Measurements from ENCODE around the gene MICB. TPM values are rescaled to one million over a fixed set of nuclear protein-coding genes. Genes with fewer than 3 reads are reported as not detected.

The MICB gene
- polyA plus RNA-seq, 1 donor (not counting 4 experiments of a cell fraction or from before 2014, with no cell fraction given) = 8.6 TPM

DNA sequence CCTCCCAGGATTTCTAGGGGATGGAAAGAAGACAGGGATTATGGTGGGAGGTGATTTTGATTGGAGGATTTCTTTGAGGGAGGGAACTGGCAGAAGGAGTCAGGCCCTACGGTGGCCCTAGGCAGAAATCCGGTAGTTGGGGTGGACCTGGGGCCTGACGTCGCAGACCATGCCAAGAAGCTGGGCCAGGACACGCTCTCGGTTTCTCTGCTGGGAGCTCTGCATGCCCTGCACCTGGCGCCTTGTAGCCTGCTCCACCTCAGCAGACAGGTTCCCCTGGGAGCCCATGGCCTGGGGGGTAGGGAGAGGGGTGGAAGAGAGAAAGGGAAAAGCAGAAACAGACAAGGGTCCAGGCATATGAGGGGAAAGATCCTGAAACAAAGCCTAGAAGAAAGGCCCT, 47.3 kb downstream of the MICB start:
- H3K27me3 ChIP-seq (ENCODE audit: control insufficient read depth, extremely low read depth, insufficient read depth, low read length) = no peaks in the 10 kb centered on the region
- TF ChIP-seq EZH2 (IDR thresholded peaks at IDR 0.05; ENCODE audit: low read length) (no peak), CTCF (optimal IDR thresholded peaks at IDR 0.05 in 1 of 3, IDR thresholded peaks at IDR 0.05 in 1 of 3, conservative IDR thresholded peaks at IDR 0.05 in 1 of 3; ENCODE audit: extremely low read depth in 1 of 3, insufficient read depth in 2 of 3, low read length in 3 of 3) (no peak)
- no peak overlapping the region for H3K27ac ChIP-seq (ENCODE audit: control insufficient read depth, insufficient read depth, low read length)
- no peak overlapping the region for H3K9ac ChIP-seq (ENCODE audit: control insufficient read depth, extremely low read depth, insufficient read depth, low read length)
- peaks cover 18% of the 10 kb centered on the region for H3K4me1 ChIP-seq (ENCODE audit: control insufficient read depth, extremely low read depth, insufficient read depth, low read length)
- H2AFZ ChIP-seq (ENCODE audit: control insufficient read depth, low read length) = no peak overlapping the region
- dilution Hi-C loops (cut with MboI; ENCODE audit: extremely low pct_ligation_motif_present, low sequenced_read_pairs) = no loop called here
- H3K9me3 ChIP-seq (ENCODE audit: control insufficient read depth, low read depth, low read length) = no peaks in the 10 kb centered on the region
- peaks cover 29% of the 10 kb centered on the region for H3K79me2 ChIP-seq (ENCODE audit: control insufficient read depth, insufficient read depth, low read length)
- no peaks in the 10 kb centered on the region for H3K9me1 ChIP-seq (ENCODE audit: control insufficient read depth, extremely low read depth, insufficient read depth, low read length)
- FAIRE-seq (no peak), DNase-seq (ENCODE audit: low read depth, low spot score) (no peak)
- no peak overlapping the region for H3K4me3 ChIP-seq (ENCODE audit: control insufficient read depth in 2 of 3, extremely low read depth in 1 of 3, insufficient read depth in 2 of 3, low read depth in 1 of 3, low read length in 3 of 3)
- no peak overlapping the region for H3K4me2 ChIP-seq (ENCODE audit: control insufficient read depth, extremely low read depth, insufficient read depth, low read depth, low read length)
- peaks cover 5 to 17% of the 10 kb centered on the region in 2 experiments for H3K36me3 ChIP-seq (ENCODE audit: control insufficient read depth in 2 of 2, extremely low read depth in 1 of 2, insufficient read depth in 2 of 2, low read length in 2 of 2)
- peaks cover 7% of the 10 kb centered on the region for H4K20me1 ChIP-seq (ENCODE audit: control insufficient read depth, extremely low read depth, insufficient read depth, low read length)

GRCh38 chr6:31546339-31546957, 48.5 kb downstream of the MICB start, which contains the start of gene ATP6V1G2:
ATP6V1G2 (minus strand) TSS chr6:31546608; CDS start chr6:31546559, 49 bp downstream.
- DNase-seq (ENCODE audit: low read depth, low spot score) = peak; percentile 85
- peak within 1 kb of the TSS; percentile 93 for H2AFZ ChIP-seq (ENCODE audit: control insufficient read depth, low read length)
- peaks cover 15% of the 10 kb centered on the region for H3K4me1 ChIP-seq (ENCODE audit: control insufficient read depth, extremely low read depth, insufficient read depth, low read length)

More at GRCh38 chr6:31546339-31546957, 48.5 kb downstream of the MICB start, which contains the start of gene ATP6V1G2:
- Histone ChIP-seq H3K36me3 (ENCODE audit: control insufficient read depth in 2 of 2, extremely low read depth in 1 of 2, insufficient read depth in 2 of 2, low read length in 2 of 2) (peaks cover 13% of the 10 kb centered on the region in 2 experiments), H3K4me3 (ENCODE audit: control insufficient read depth in 2 of 3, extremely low read depth in 1 of 3, insufficient read depth in 2 of 3, low read depth in 1 of 3, low read length in 3 of 3) (peak within 1 kb of the TSS; percentile 55 to 86 (median 85)), H3K9ac (ENCODE audit: control insufficient read depth, extremely low read depth, insufficient read depth, low read length) (peak within 1 kb of the TSS; percentile 89), H3K27ac (ENCODE audit: control insufficient read depth, insufficient read depth, low read length) (peak within 1 kb of the TSS; percentile 86), H3K9me3 (ENCODE audit: control insufficient read depth, low read depth, low read length) (no peaks in the 10 kb centered on the region), H3K9me1 (ENCODE audit: control insufficient read depth, extremely low read depth, insufficient read depth, low read length) (no peaks in the 10 kb centered on the region), H3K4me2 (ENCODE audit: control insufficient read depth, extremely low read depth, insufficient read depth, low read depth, low read length) (peak within 1 kb of the TSS; percentile 98), H3K79me2 (ENCODE audit: control insufficient read depth, insufficient read depth, low read length) (peaks cover 19% of the 10 kb centered on the region), H3K27me3 (ENCODE audit: control insufficient read depth, extremely low read depth, insufficient read depth, low read length) (no peaks in the 10 kb centered on the region), H4K20me1 (ENCODE audit: control insufficient read depth, extremely low read depth, insufficient read depth, low read length) (no peaks in the 10 kb centered on the region)
- TF ChIP-seq CTCF (optimal IDR thresholded peaks at IDR 0.05 in 1 of 3, IDR thresholded peaks at IDR 0.05 in 1 of 3, conservative IDR thresholded peaks at IDR 0.05 in 1 of 3; ENCODE audit: extremely low read depth in 1 of 3, insufficient read depth in 2 of 3, low read length in 3 of 3) (peak; percentile 95 to 100 (median 97)), EZH2 (IDR thresholded peaks at IDR 0.05; ENCODE audit: low read length) (no peak)
- peak; percentile 32 for FAIRE-seq
- dilution Hi-C loops (cut with MboI; ENCODE audit: extremely low pct_ligation_motif_present, low sequenced_read_pairs) = no loop called here

Measured in keratinocyte (primary cell).